IPS DF 4.7 (cell line): ENCODE results near the gene TEX53.

ENCODE experiments used
- DNase-seq: peaks from one replicate; pipeline ENCODE4 v3.0.0-alpha.2; 2013; ENCODE audit warnings: low spot score; ENCODE audit errors: extremely low read depth

TEX53 gene

GRCh38 chr9:114607671-114608524 lies 49.7 kb downstream of the TEX53 start:
- no peak for DNase-seq

DNA sequence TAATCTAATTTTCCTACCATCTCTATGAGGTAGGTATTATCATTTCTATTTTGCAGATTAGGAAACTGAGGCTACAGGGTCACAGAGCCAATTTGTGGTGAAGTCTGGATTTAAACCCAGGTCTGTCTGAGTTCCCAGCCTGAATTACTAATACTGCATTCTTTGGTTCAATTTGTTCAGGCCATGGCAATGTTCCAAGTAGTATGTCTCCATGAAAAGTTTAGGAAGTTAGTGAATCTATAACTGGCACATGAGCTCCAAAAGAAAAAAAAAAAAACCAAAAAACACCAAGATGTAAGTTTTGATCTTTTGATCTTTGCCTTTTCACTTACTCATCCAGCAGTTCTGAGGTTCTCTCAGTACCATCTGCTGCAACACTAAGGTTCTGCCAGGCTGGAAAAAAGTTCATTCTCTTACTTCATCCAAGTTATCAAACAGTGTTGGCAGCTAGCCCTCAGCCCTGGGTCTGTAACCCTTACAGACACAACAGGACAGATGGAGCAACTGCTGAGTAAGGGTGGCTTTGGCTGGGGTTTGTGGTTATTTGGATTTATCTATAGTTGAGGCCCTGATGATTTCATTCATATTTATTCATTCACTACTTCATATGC lies 50.9 kb downstream of the TEX53 start:
- no peak for DNase-seq
